SK-N-MC (cell line): ENCODE measurements around the gene MYO19.
"Not testable (repeated sequence)": the region's sequence is repeated elsewhere in the genome, so short reads cannot be mapped to it uniquely, and the experiment has no call there.

Experiments used
- DNase-seq: peaks from one replicate; pipeline ENCODE4 v3.0.0-alpha.2; 2011; ENCODE audit warnings: low read depth, low spot score
- H3K27ac ChIP-seq: fragments of 200-600 bp; sonication (generic); 2 replicates; pipeline ENCODE4 v1.5.1; 2016; ENCODE audit warnings: mixed run types
- H3K36me3 ChIP-seq: fragments of 200-600 bp; sonication (generic); 2 replicates; pipeline ENCODE4 v1.6.1; 2017; ENCODE audit warnings: antibody characterized with exemption, low read length, mixed read lengths; ENCODE audit not compliant: insufficient read depth
- H3K4me3 ChIP-seq: fragments of 200-600 bp; sonication (generic); 2 replicates; pipeline ENCODE4 v1.5.1; 2016
- H3K9ac ChIP-seq: fragments of 200-600 bp; sonication (generic); 2 replicates; pipeline ENCODE4 v1.8.0; 2017; ENCODE audit warnings: mixed run types, mixed read lengths; ENCODE audit not compliant: insufficient read length
- H3K9me3 ChIP-seq: fragments of 200-600 bp; sonication (generic); 2 replicates; pipeline ENCODE4 v1.6.1; 2017; ENCODE audit warnings: low read depth, mild to moderate bottlenecking, antibody characterized with exemption, low read length, moderate library complexity, mixed read lengths
- EZH2 ChIP-seq: fragments of 200-600 bp; sonication (generic); IDR thresholded peaks from one replicate; pipeline ENCODE4 v1.6.1; 2017; ENCODE audit warnings: antibody characterized with exemption
- FOXP2 ChIP-seq: optimal IDR thresholded peaks from 2 replicates; pipeline ENCODE3; 2011; ENCODE audit warnings: mild to moderate bottlenecking, moderate library complexity; ENCODE audit not compliant: insufficient read depth; ENCODE audit errors: extremely low read length, control extremely low read depth
- POLR2AphosphoS5 ChIP-seq: IDR thresholded peaks from 2 replicates; pipeline ENCODE4 v1.6.1; 2012; ENCODE audit warnings: mild to moderate bottlenecking, low read depth, low read length, borderline replicate concordance

Gene MYO19

GRCh38 chr17:36485027-36485426 is 49.6 kb downstream of the MYO19 start:
- Histone ChIP-seq H3K27ac (no peak overlapping the region), H3K9me3 (no peaks in the 10 kb centered on the region), H3K9ac (no peak overlapping the region), H3K4me3 (no peak overlapping the region), H3K36me3 (peaks cover 15% of the 10 kb centered on the region)
- DNase-seq, result no peak
- no peak for TF ChIP-seq EZH2
- no peak for TF ChIP-seq FOXP2
- no peak for TF ChIP-seq POLR2AphosphoS5

GRCh38 chr17:36484021-36484420 is 50.6 kb downstream of the MYO19 start:
- not testable (repeated sequence) for DNase-seq, H3K9ac ChIP-seq, H3K9me3 ChIP-seq, H3K27ac ChIP-seq, H3K4me3 ChIP-seq, H3K36me3 ChIP-seq

- no peak overlapping the region for H3K27ac ChIP-seq
- H3K4me3 ChIP-seq, result peak overlapping the region; percentile 41
- no peak overlapping the region for H3K9ac ChIP-seq
- no peak for DNase-seq
- no peak for TF ChIP-seq EZH2
- TF ChIP-seq POLR2AphosphoS5, result no peak
- no peak for TF ChIP-seq FOXP2
- no peaks in the 10 kb centered on the region for H3K9me3 ChIP-seq
- H3K36me3 ChIP-seq, result no peaks in the 10 kb centered on the region
Observed at GRCh38 chr17:36482611-36483504, 51.8 kb downstream of the MYO19 start.

GRCh38 chr17:36481829-36482228 is 52.8 kb downstream of the MYO19 start:
- Histone ChIP-seq H3K9ac (no peak overlapping the region), H3K36me3 (no peaks in the 10 kb centered on the region), H3K4me3 (no peak overlapping the region), H3K9me3 (no peaks in the 10 kb centered on the region), H3K27ac (no peak overlapping the region)
- TF ChIP-seq FOXP2 (no peak), POLR2AphosphoS5 (no peak), EZH2 (no peak)
- DNase-seq, result no peak

DNA sequence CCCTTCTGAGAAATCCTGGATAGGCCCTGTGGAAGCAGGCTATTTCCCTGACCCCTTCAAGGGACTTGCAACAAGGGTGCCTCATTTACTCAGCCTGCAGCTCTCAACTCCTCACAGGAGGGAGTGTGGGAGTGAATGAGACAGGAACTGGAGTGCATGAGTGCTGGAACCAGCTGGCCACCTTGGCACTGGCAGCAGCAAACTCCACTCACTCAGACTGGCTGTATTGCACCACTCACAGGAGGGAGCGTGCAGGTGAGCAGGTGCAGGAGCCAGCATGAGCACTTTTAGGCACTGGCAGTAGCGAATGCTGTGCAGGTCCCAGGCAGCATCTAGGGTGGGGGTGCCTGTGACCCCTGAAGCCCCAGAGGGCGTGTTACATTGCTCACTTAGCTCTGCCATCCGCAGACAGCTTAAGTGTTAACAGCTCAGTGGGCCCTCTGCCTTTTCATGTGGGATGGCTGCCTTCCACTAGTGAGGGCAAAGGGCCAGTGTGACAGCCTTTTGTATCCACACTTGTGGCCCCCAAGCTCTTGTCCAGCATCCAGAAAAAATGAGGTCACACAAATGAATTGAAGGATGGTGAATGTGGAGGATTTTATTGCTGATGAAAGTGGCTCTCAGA is 59.2 kb downstream of the MYO19 start:
- H3K4me3 ChIP-seq, result no peak overlapping the region
- no peaks in the 10 kb centered on the region for H3K9me3 ChIP-seq
- H3K9ac ChIP-seq, result no peak overlapping the region
- TF ChIP-seq POLR2AphosphoS5 (no peak), FOXP2 (no peak), EZH2 (no peak)
- H3K27ac ChIP-seq, result no peak overlapping the region
- no peak for DNase-seq
- H3K36me3 ChIP-seq, result no peaks in the 10 kb centered on the region

- Histone ChIP-seq H3K9me3 (no peaks in the 10 kb centered on the region), H3K4me3 (no peak overlapping the region), H3K27ac (no peak overlapping the region), H3K36me3 (no peaks in the 10 kb centered on the region), H3K9ac (no peak overlapping the region)
- DNase-seq, result no peak
- TF ChIP-seq FOXP2 (no peak), EZH2 (no peak), POLR2AphosphoS5 (no peak)
Observed at GRCh38 chr17:36474571-36474970, 60.1 kb downstream of the MYO19 start.

GRCh38 chr17:36470499-36470898 is 64.2 kb downstream of the MYO19 start:
- H3K9me3 ChIP-seq, result no peaks in the 10 kb centered on the region
- no peak for DNase-seq
- no peaks in the 10 kb centered on the region for H3K36me3 ChIP-seq
- no peak overlapping the region for H3K9ac ChIP-seq
- TF ChIP-seq EZH2, result no peak
- no peak for TF ChIP-seq POLR2AphosphoS5
- TF ChIP-seq FOXP2, result no peak
- H3K27ac ChIP-seq, result no peak overlapping the region
- no peak overlapping the region for H3K4me3 ChIP-seq

- H3K9me3 ChIP-seq, result no peaks in the 10 kb centered on the region
- no peak overlapping the region for H3K27ac ChIP-seq
- H3K36me3 ChIP-seq, result no peaks in the 10 kb centered on the region
- H3K9ac ChIP-seq, result no peak overlapping the region
- no peak for DNase-seq
- no peak for TF ChIP-seq POLR2AphosphoS5
- no peak for TF ChIP-seq FOXP2
- no peak for TF ChIP-seq EZH2
- H3K4me3 ChIP-seq, result no peak overlapping the region
Observed at GRCh38 chr17:36469733-36470132, 64.9 kb downstream of the MYO19 start.
